HG03565 (cell line): ENCODE data around the gene RTP5.
"Not testable (repeated sequence)": the region's sequence is repeated elsewhere in the genome, so short reads cannot be mapped to it uniquely, and the experiment has no call there.

Experiments
- ATAC-seq: cut with Tn5 transposase; IDR thresholded peaks from one replicate; pipeline ENCODE4 v1.9.1; 2021; ENCODE audit warnings: mild to moderate bottlenecking, moderate library complexity; ENCODE audit not compliant: unreplicated experiment

The RTP5 gene

DNA sequence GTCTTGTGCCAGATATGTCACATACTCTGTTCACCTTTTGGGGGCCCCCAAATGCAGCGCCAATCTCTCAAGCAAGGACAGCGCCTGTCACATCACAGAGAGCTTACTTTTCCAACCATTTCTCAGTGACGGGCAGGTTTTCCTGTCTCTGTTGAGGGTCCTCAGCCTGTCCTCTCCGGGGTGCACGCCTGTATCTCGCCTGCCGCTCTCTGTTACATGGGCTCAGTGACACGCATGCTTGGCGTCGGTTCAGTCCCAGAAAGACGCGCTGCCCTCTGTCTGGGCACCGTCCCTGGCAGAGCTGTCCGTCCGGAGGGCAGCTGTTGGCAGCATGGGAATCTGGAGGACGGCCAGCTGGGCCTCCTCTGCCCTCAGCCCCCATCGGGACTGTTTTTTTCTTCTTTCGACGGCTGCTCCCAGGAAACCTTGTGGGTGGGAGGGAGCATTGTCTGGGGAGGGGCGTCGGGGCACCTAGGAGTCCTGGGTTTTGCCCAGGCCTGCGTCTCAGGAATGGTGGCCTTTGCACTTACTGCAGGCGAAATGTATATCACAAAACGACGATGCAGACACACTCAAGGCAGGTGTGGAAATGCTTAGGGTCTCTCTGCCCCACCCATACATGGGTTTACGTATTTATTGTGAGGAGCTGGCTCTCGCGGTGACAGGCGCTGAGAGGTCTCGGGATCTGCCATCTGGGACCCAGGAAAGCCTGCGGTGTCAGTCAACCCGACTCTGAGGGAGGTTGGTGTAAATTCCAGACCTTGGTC, 30.9 kb downstream of the RTP5 start:
- ATAC-seq = no peak

DNA sequence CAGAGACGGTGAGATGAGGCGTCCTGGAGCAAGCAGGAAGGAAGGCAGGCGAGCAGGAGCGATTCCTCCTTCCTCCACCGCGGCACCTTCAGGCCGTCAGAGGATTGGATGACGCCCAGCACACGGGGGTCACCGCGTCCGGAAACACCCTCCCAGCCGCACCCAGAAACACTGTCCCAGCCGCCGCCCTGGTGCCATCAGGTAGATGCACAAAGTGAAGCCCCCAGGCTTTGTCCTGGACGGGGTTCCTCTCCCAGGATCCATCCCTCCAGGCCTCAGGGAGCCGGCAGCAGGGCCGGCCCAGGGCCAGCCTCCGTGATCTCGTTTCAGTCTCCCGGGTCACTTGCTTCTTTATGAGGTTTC, 31.5 kb downstream of the RTP5 start:
- no peak for ATAC-seq

- ATAC-seq = no peak
Observed at GRCh38 chr2:241901500-241902351, 32.2 kb downstream of the RTP5 start.

GRCh38 chr2:241902357-241902991, 32.9 kb downstream of the RTP5 start:
- ATAC-seq = no peak

DNA sequence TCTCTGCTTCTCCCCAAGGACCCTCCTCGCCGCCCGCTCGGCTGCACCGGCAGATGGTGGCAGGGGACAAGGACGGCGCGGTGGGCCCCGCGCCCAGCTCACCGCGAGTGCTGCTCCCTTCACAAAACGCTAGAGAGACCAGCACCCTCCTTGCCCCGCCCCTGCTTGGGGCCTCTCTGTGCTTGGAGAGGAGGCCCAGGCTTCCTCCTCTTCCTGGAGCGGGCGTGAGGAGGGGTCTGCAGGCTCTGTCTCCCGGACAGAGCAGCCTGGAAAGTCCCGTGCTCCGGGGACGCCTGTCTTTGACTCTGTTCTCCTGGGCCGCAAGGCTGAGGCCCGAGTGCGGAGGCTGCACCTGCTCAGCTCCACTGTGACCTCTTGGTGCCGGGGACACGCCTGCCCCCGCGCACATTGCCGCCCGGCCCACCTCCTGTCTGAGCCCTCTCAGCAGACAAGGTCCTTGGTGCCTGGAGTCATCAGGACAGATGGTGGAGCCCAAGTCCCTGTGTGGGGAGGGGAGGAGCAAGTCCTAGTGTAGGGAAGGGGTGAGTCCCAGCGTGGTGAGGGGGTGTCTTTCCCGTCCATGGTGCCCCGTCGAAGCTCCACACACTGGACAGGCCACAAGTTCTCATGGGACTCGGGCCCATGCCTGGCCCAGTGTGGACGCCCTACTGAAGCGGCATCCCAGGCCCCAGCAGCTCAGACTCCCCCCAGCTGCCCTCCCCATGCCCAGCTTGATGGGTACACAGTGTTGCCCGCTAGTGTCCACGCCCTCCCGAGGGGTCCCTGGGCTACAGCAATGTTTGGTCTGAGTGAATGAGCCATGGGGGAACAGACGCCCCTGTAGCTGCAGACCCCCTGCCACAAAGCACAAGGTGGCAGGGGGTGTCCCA, 33.8 kb downstream of the RTP5 start:
- no peak for ATAC-seq

- no peak for ATAC-seq
Observed at GRCh38 chr2:241904011-241904718, 34.6 kb downstream of the RTP5 start.

GRCh38 chr2:241904791-241905710, 35.5 kb downstream of the RTP5 start:
- no peak for ATAC-seq

- ATAC-seq = no peak
Observed at GRCh38 chr2:241905716-241906377, 36.3 kb downstream of the RTP5 start.

- ATAC-seq = not testable (repeated sequence)
Observed at GRCh38 chr2:241906378-241906770, 36.8 kb downstream of the RTP5 start.

DNA sequence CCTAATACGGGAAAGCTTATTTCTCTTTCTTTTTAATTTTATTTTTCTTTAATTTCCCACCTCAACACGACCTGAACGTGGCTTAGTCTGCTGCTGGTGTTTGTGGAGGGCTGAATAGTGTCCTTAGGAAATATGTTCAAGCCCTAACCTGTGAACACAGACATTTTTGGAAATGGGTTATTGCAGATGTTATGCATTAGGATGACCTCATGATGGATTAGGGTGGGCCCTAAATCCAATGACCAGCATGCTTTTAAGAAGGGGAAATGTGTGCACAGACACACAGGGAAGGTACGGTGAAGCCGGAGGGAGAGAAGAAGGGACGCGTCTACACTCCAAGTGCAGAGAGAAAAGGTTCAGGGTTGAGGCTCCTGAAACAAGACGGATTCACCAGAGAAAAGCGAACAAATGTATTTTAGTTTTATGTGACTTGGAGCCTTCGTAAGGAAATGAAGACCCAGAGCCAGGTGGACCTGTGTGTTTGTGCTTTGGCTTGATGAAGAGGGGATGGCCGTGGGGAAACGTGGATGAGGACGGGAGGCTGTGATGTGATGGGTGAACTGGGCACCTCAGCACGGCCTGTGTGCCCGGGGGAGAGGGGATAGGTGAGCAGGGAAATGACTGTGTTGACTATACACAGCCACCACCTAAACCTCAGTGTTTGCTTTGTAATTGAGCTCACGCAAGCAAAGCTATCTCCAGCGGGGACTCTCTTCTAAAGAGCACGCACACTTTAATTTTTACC, 37.5 kb downstream of the RTP5 start:
- ATAC-seq = no peak

DNA sequence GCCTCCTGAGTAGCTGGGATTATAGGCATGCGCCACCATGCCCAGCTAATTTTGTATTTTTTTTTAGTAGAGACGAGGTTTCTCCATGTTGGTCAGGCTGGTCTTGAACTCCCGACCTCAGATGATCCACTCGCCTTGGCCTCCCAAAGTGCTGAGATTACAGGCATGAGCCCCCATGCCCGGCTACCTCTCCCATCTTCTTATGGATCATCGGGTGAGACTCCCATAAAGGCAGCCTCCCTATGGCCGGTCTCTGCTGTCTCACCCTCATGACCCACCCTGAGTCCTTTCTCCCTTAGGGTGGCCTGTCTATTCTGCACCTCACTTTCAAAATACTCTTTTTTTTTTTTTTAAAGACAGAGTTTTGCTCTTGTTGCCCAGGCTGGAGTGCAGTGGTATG, 38.3 kb downstream of the RTP5 start:
- not testable (repeated sequence) for ATAC-seq

DNA sequence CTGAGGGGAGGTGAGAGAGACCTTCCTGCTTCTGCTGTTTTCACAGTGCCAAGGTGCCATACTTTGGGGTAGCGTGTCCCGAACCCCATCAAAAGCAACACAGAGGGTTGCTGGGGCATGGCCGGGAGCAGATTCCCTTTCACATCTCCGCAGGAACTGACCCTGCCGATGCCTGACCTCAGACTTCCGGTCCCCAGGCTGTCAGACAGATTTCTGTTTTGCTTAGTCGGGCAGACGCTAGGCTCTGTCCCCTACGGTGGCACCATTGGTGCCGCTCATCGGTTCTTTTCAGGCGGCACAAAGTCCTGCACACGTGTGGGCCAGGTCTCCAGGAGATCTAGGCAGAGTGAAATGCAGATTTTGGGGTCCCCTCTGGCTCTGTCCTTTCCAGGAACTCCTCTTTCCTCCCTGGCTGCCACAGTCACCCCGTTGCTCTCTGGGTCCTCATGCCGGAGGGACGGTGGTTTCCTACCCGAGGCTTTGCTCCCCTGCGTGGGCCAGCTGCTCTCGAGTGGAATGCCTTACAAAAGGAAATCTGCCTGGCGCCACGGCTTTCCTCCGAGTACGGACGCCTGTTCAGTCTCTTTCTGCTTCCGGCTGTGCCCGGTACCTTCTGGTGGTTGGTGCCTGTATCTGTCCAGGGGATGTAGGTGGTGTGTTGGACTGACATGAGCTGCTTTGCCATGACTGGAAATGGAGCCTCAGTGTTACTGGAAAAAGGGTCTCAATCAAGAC, 39.3 kb downstream of the RTP5 start:
- ATAC-seq = no peak

- ATAC-seq = no peak
Observed at GRCh38 chr2:241909769-241910168, 40.2 kb downstream of the RTP5 start.

DNA sequence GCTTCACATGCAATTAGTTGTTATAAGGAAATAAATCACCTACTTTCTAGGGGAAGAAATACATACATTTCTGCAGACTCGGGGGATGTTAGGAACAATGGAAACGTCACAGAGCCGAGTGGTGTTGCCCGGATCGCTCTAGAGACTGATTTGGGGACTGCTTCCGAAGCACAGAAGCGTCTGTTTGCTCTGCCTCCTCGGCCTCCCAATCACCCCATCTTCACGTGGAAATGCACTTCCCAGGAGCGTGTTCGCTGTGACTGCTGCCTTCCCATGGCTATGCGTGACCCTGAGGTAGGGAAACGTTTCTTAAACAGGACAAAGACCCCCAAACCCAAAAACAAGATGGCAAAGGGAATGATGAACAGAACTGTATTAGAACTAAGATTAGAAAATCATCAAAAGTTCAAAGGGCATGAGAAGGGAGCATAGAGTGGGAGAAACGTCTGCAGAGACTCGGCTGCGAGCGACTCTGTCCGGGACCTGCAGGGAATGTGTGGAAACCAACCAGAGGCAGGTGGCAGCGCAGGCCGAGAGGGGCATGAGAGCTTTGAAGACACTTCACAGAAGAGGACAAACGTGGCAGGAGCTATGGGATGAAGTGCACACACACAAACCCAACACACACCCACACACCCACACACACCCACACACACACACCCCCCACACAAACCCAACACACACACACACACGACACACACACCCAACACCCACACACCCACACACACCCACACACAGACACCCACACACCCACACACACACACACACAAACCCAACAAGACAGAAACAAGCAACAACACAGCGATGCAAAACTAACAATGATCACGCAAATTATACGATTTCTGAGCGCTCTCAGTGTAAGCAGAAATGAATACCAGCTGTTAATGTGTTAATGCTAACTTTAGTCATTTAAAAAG, 41.3 kb downstream of the RTP5 start:
- no peak for ATAC-seq

DNA sequence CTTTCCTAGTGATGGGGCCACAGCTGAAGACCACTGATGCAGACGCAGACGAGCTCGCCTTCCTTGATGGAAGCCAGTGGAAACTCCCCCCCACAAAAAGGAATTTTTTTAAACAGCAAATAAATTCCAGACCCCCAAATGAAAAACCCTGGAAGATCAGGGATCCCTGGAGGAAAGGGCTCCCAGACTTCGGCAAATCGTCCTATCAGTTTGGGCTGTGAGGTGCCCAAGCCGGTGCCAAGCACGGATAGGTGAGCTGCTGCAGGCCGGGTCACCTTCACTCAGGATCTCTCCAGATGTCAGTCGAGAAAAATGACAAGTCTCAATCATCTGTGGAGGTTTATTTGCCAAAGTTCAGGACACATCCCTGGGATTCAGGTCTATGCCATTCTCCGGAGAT, 42.0 kb downstream of the RTP5 start:
- ATAC-seq = no peak

- no peak for ATAC-seq
Observed at GRCh38 chr2:241912021-241912555, 42.6 kb downstream of the RTP5 start.
